Prostate gland (tissue), 2 donors: ENCODE measurements around the gene GPR180.

Experiments used
- CTCF ChIP-seq, 4 experiments: fragments of 200-600 bp in 2 of 4; fragments of 450-650 bp in 2 of 4; sonication (generic) in 2 of 4; IDR thresholded peaks; 1 replicate in 3 of 4; 2 replicates in 1 of 4; pipeline ENCODE4 v1.5.1; 2016 to 2019; ENCODE audit warnings: antibody characterized with exemption in 4 of 4, mild to moderate bottlenecking in 2 of 4, moderate library complexity in 2 of 4
- POLR2A ChIP-seq: fragments of 450-650 bp; IDR thresholded peaks from one replicate; pipeline ENCODE4 v1.6.1; 2016; ENCODE audit warnings: antibody characterized with exemption, mild to moderate bottlenecking
- POLR2AphosphoS5 ChIP-seq: sonication (generic); formaldehyde crosslinking; IDR thresholded peaks from one replicate; pipeline ENCODE4 v1.6.1; 2017; ENCODE audit warnings: antibody characterized with exemption

- no peak for TF ChIP-seq POLR2A
- no peak for TF ChIP-seq CTCF (IDR thresholded peaks at IDR 0.05)
- no peak for TF ChIP-seq POLR2AphosphoS5
Observed at GRCh38 chr13:94677799-94678198, 76.1 kb downstream of the GPR180 start.
